Dermis microvascular lymphatic vessel endothelial cell (primary cell): ENCODE measurements around the gene EXOC5. TPM values are rescaled to one million over a fixed set of nuclear protein-coding genes. Genes with fewer than 3 reads are reported as not detected.

Source experiments
- DNase-seq, 2 donors: peaks; one replicate each; pipeline versions ENCODE4 v3.0.0 to v3.0.0-alpha.2; 2010; ENCODE audit warnings: low read depth in 2 of 2
- total RNA-seq: library from RNA; depleted of rRNA; stranded (reverse); fragments of >200 nt; gene quantifications from 2 replicates; pipeline ENCODE4 v1.2.1, GENCODE V29; 2014

EXOC5 gene
- total RNA-seq, 1 donor from 2014 or later = 31.1 TPM

DNA sequence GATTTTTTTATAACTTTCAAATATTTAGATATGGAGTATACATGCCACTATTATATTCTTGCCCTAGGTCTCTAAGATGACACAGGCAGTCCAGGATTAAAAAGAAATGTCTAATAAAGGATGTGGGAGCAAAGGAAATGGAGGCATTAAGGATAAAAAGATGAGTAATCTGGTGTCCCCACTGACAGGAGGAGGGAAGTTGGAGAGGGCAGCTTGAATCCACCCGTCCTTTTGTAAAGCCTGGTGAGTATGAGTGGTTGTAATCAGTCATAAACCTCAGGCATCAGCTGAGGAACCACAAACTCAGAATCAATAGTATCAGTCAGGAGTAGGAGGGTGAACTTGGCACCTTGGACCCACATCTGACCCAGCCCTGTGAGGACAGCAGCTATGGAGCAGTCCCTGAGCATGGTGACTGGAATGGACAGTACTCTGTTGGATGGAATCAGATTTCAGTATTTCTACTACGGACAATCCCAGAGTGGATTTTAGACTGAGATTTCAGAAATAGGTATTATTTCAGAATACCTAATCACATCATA is 100.5 kb downstream of the EXOC5 start:
- no peak for DNase-seq

DNA sequence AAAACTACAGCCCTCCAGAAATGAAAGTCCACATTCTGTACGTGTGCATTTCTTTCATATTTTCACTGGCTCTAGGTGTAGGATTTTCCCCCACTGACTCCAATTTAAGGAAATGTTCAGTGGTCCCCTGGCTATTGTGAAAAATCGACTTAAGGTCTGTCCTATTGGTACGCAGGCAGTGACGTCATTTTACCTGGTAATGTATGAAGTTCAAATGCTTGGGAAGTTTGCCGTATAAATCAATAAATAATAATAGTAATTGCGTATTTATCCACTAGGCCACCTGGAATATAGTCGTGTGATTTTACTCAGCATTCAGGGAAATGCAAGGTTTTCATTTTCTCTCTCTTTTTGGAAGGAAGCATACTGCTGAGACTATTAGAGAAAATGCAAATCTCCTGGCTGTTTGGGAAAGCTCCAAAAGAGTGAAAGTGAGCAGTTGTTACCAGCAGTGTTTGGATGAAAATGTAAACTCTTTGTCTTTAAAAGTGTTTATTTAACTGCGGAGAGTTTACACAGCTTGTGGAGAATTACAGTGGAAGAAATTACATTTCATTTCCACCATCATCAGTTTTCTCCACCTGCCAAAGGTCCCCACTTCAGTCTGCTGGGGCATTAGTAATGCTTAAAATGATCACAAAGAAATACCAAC is 107.0 kb downstream of the EXOC5 start:
- DNase-seq = no peak

- DNase-seq = no peak
Observed at GRCh38 chr14:57160333-57160732, 108.4 kb downstream of the EXOC5 start.

DNA sequence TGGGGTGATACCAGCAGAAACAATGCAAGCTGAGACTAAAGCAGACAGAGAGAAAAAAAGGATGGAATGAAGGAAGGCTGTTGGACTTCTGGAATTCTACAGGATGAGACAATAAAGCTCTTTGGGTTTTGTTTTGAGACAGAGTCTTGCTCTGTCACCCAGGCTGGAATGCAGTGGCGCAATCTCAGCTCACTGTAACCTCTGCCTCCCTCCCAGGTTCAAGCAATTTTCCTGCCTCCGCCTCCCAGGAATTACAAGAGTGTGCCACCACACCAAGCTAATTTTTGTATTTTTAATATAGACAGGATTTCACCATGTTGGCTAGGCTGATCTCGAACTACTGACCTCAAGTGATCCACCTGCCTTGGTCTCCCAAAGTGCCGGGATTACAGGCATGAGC is 115.4 kb downstream of the EXOC5 start:
- no peak for DNase-seq

Other genes with a start within 250 kb of the EXOC5 start
- 11.6 and 16.1 TPM in 2 replicates for gene AP5M1, start 66 bp upstream of the EXOC5 start, total RNA-seq
- 12.8 and 13.2 TPM in 2 replicates for gene NAA30, start 121.7 kb upstream of the EXOC5 start, total RNA-seq
- not detected in 2 replicates for gene CCDC198, start 225.0 kb upstream of the EXOC5 start, total RNA-seq